K562 (cell line): ENCODE data around the gene PLXND1. TPM values are rescaled to one million over a fixed set of nuclear protein-coding genes. Genes with fewer than 3 reads are reported as not detected.

Source experiments
- BRF1 ChIP-seq: IDR thresholded peaks from 3 replicates; pipeline ENCODE4 v1.6.1; 2011; ENCODE audit warnings: borderline replicate concordance, mild to moderate bottlenecking; ENCODE audit not compliant: insufficient read length; ENCODE audit errors: extremely low read depth
- MTA3 ChIP-seq: fragments of 450-650 bp; formaldehyde crosslinking; IDR thresholded peaks from 2 replicates; pipeline ENCODE4 v1.6.1; 2017; ENCODE audit warnings: mild to moderate bottlenecking, borderline replicate concordance
- NCOA6 ChIP-seq: fragments of 450-650 bp; IDR thresholded peaks from 2 replicates; pipeline ENCODE4 v1.6.1; 2017; ENCODE audit warnings: mild to moderate bottlenecking
- NR2C2 ChIP-seq, 2 experiments: fragments of 200-800 bp in 1 of 2; sonication (Bioruptor generic) in 1 of 2; sonication (generic) in 1 of 2; formaldehyde crosslinking in 1 of 2; IDR thresholded peaks; 2 replicates each; pipeline versions ENCODE4 v1.6.1 to v1.8.0; 2016 to 2022; ENCODE audit warnings: mild to moderate bottlenecking in 1 of 2, missing compliant biosample characterization in 1 of 2, missing genetic modification characterization in 1 of 2, missing genetic modification reagents in 1 of 2
- NR4A1 ChIP-seq, 2 experiments: fragments of 250-450 bp in 1 of 2; fragments of 450-650 bp in 1 of 2; sonication (Bioruptor Pico) in 1 of 2; IDR thresholded peaks; 2 replicates each; pipeline versions ENCODE4 v1.4.0 to v1.6.1; 2016 to 2020; ENCODE audit warnings: mild to moderate bottlenecking in 2 of 2, missing compliant biosample characterization in 1 of 2, missing genetic modification characterization in 1 of 2, moderate library complexity in 1 of 2
- NRF1 ChIP-seq, 2 experiments: fragments of 450-650 bp; IDR thresholded peaks in 1 of 2; conservative IDR thresholded peaks in 1 of 2; 2 replicates each; pipeline ENCODE4 v1.6.1; 2014; ENCODE audit warnings: mild to moderate bottlenecking in 2 of 2
- RBFOX2 ChIP-seq: fragments of 200-400 bp; formaldehyde crosslinking; IDR thresholded peaks from 2 replicates; pipeline ENCODE4 v1.6.1; 2017; ENCODE audit warnings: low read depth, mild to moderate bottlenecking, low read length, moderate library complexity
- SLC30A9 ChIP-seq: fragments of 250-450 bp; sonication (Bioruptor Pico); IDR thresholded peaks from 2 replicates; pipeline ENCODE4 v1.8.0; 2022; ENCODE audit warnings: mild to moderate bottlenecking, moderate library complexity
- ZNF444 ChIP-seq: fragments of 250-450 bp; sonication (Bioruptor Pico); IDR thresholded peaks from 2 replicates; pipeline ENCODE4 v1.4.0; 2020; ENCODE audit warnings: mild to moderate bottlenecking, moderate library complexity
- polyA plus RNA-seq, 8 experiments: library from polyadenylated mRNA; depleted of rRNA in 4 of 8; stranded (reverse) in 5 of 8; unstranded in 3 of 8; fragments of >200 nt; fragmentation: Nextera tagmentation in 2 of 8; fragmentation: Illumina TruSeq in 1 of 8; extraction: Ambion mirVana in 2 of 8; extraction: Trizol in 1 of 8; gene quantifications; 2 replicates each; pipeline versions ENCODE4 v1.2.1 to v1.2.3, GENCODE V29; 2011 to 2014; ENCODE audit warnings: inconsistent platforms in 1 of 8, missing spikeins in 1 of 8
- total RNA-seq, 7 experiments: library from RNA; depleted of rRNA in 6 of 7; stranded (reverse); fragments of >200 nt in 6 of 7; fragmentation: Illumina TruSeq in 2 of 7; extraction: Trizol in 2 of 7; gene quantifications; 2 replicates each; pipeline versions ENCODE4 v1.2.1 to v1.2.3, GENCODE V29; 2011 to 2021; ENCODE audit warnings: low replicate concordance in 1 of 7
- TF ChIP-seq, protein P1 (sequence below), 3 experiments: fragments of 200-800 bp in 1 of 3; sonication (Bioruptor generic) in 1 of 3; sonication (generic) in 1 of 3; formaldehyde crosslinking in 1 of 3; IDR thresholded peaks; 2 replicates each; pipeline versions ENCODE4 v1.6.1 to v1.8.0; 2016 to 2022; ENCODE audit warnings: mild to moderate bottlenecking in 2 of 3, missing compliant biosample characterization in 2 of 3, missing genetic modification characterization in 2 of 3, missing genetic modification reagents in 1 of 3
- TF ChIP-seq, protein P2 (sequence below): sonication (generic); formaldehyde crosslinking; IDR thresholded peaks from 2 replicates; pipeline ENCODE4 v1.8.1; 2023; ENCODE audit warnings: mild to moderate bottlenecking, missing genetic modification reagents
- TF ChIP-seq, protein P3 (sequence below): sonication (generic); formaldehyde crosslinking; IDR thresholded peaks from 2 replicates; pipeline ENCODE4 v1.8.0; 2022; ENCODE audit warnings: mild to moderate bottlenecking, low read depth, missing genetic modification reagents
- TF ChIP-seq, protein P4 (sequence below), 3 experiments: IDR thresholded peaks in 2 of 3; conservative IDR thresholded peaks in 1 of 3; 2 replicates each; pipeline ENCODE4 v1.5.1; 2011 to 2012; ENCODE audit warnings: low read length in 3 of 3, mild to moderate bottlenecking in 3 of 3, control low read depth in 2 of 3, improper control_type of control experiment in 1 of 3, inconsistent platforms in 1 of 3, low read depth in 1 of 3, mixed read lengths in 1 of 3, moderate library complexity in 1 of 3; ENCODE audit not compliant: insufficient read depth in 2 of 3
- TF ChIP-seq, protein P5 (sequence below), 2 experiments: IDR thresholded peaks; 2 replicates each; pipeline ENCODE4 v1.6.1; 2012; ENCODE audit warnings: improper control_type of control experiment in 2 of 2, low read depth in 2 of 2, low read length in 2 of 2, borderline replicate concordance in 1 of 2

PLXND1 gene
- total and polyA plus RNA-seq, 9 of the 15 experiments (the other 6 are each of a cell fraction or from before 2014, with no cell fraction given): 0.34 to 28.8 (median 14.0) TPM

DNA sequence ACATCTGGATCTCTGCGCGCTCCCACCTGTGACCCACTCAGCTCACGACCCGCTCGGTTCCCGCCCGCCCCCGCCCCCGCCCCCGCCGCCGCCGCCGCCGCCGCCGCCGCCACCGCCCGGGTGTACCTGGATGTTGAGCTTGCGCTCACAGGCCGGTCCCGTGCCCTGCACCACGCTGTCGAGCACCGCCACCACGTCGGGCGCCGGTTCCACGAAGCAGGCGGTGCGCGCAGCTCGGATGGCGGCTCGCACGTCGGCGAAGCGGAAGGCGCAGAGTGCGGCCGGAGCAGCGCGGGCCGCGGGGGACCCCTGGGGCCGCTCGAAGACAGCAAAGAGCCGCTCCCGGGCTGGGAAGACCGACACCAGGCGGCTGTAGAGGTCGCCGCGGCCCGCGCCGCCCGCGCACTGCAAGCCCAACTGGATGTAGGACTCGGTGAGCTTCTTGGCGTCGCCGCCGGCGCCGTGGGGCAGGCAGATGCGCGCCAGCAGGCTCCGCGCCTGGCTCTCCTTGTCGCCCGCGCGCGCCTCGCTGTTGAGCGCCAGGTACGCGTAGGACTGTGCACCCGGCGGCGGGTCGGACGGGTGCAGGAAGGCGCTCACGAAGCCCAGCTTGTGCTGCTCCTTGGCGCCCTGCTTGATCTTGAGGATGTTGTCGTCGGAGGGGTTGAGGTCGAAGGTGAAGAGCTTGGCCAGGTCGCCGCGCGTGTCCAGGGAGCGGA lies 1.1 kb downstream of the PLXND1 start (continued):
- TF ChIP-seq RBFOX2 (peak; percentile 44; the same call in 1 of the 2 replicates), SLC30A9 (CRISPR knock-in tag) (no peak), NCOA6 (peak; percentile 56; the same call in 1 of the 2 replicates), NRF1 (conservative IDR thresholded peaks at IDR 0.05 in 1 of 2, IDR thresholded peaks at IDR 0.05 in 1 of 2) (peak; percentile 53 to 62; a peak in 3 of 4 replicates), ZNF444 (CRISPR knock-in tag) (no peak), NR2C2 (CRISPR knock-in tag; IDR thresholded peaks at IDR 0.05) (no peak), NR2C2 (tag; IDR thresholded peaks at IDR 0.05) (peak; percentile 11; the same call in 1 of the 2 replicates), BRF1 (no peak), MTA3 (0 out of 2 replicates have a peak, but pooled peaks have one; percentile 33), NR4A1 (CRISPR knock-in tag; IDR thresholded peaks at IDR 0.05) (no peak), NR4A1 (tag; IDR thresholded peaks at IDR 0.05) (no peak)
- TF ChIP-seq, protein P1, sequence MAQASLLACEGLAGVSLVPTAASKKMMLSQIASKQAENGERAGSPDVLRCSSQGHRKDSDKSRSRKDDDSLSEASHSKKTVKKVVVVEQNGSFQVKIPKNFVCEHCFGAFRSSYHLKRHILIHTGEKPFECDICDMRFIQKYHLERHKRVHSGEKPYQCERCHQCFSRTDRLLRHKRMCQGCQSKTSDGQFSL (CRISPR knock-in tag; IDR thresholded peaks at IDR 0.05): no peak
- TF ChIP-seq, protein P1 (tag; IDR thresholded peaks at IDR 0.05): no peak
- TF ChIP-seq, protein P2, sequence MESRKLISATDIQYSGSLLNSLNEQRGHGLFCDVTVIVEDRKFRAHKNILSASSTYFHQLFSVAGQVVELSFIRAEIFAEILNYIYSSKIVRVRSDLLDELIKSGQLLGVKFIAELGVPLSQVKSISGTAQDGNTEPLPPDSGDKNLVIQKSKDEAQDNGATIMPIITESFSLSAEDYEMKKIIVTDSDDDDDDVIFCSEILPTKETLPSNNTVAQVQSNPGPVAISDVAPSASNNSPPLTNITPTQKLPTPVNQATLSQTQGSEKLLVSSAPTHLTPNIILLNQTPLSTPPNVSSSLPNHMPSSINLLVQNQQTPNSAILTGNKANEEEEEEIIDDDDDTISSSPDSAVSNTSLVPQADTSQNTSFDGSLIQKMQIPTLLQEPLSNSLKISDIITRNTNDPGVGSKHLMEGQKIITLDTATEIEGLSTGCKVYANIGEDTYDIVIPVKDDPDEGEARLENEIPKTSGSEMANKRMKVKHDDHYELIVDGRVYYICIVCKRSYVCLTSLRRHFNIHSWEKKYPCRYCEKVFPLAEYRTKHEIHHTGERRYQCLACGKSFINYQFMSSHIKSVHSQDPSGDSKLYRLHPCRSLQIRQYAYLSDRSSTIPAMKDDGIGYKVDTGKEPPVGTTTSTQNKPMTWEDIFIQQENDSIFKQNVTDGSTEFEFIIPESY (CRISPR knock-in tag): no peak
- TF ChIP-seq, protein P3, sequence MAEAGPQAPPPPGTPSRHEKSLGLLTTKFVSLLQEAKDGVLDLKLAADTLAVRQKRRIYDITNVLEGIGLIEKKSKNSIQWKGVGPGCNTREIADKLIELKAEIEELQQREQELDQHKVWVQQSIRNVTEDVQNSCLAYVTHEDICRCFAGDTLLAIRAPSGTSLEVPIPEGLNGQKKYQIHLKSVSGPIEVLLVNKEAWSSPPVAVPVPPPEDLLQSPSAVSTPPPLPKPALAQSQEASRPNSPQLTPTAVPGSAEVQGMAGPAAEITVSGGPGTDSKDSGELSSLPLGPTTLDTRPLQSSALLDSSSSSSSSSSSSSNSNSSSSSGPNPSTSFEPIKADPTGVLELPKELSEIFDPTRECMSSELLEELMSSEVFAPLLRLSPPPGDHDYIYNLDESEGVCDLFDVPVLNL (CRISPR knock-in tag): 0 out of 2 replicates have a peak, but pooled peaks have one; percentile 7
- TF ChIP-seq, protein P4, sequence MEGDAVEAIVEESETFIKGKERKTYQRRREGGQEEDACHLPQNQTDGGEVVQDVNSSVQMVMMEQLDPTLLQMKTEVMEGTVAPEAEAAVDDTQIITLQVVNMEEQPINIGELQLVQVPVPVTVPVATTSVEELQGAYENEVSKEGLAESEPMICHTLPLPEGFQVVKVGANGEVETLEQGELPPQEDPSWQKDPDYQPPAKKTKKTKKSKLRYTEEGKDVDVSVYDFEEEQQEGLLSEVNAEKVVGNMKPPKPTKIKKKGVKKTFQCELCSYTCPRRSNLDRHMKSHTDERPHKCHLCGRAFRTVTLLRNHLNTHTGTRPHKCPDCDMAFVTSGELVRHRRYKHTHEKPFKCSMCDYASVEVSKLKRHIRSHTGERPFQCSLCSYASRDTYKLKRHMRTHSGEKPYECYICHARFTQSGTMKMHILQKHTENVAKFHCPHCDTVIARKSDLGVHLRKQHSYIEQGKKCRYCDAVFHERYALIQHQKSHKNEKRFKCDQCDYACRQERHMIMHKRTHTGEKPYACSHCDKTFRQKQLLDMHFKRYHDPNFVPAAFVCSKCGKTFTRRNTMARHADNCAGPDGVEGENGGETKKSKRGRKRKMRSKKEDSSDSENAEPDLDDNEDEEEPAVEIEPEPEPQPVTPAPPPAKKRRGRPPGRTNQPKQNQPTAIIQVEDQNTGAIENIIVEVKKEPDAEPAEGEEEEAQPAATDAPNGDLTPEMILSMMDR (IDR thresholded peaks at IDR 0.05 in 2 of 3, conservative IDR thresholded peaks at IDR 0.05 in 1 of 3; ENCODE audit: insufficient read depth in 2 of 3, low read depth in 1 of 3, low read length in 3 of 3): peak in 2 of 3 experiments; percentile 11 to 24; a peak in 4 of 6 replicates
- TF ChIP-seq, protein P5, sequence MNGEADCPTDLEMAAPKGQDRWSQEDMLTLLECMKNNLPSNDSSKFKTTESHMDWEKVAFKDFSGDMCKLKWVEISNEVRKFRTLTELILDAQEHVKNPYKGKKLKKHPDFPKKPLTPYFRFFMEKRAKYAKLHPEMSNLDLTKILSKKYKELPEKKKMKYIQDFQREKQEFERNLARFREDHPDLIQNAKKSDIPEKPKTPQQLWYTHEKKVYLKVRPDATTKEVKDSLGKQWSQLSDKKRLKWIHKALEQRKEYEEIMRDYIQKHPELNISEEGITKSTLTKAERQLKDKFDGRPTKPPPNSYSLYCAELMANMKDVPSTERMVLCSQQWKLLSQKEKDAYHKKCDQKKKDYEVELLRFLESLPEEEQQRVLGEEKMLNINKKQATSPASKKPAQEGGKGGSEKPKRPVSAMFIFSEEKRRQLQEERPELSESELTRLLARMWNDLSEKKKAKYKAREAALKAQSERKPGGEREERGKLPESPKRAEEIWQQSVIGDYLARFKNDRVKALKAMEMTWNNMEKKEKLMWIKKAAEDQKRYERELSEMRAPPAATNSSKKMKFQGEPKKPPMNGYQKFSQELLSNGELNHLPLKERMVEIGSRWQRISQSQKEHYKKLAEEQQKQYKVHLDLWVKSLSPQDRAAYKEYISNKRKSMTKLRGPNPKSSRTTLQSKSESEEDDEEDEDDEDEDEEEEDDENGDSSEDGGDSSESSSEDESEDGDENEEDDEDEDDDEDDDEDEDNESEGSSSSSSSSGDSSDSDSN (IDR thresholded peaks at IDR 0.05; ENCODE audit: borderline replicate concordance in 1 of 2, low read depth in 2 of 2, low read length in 2 of 2): peak; percentile 58 to 75; a peak in 2 of 4 replicates
